Endothelial cell (in vitro differentiated cells): ENCODE measurements around the gene PRDM2. TPM values are rescaled to one million over a fixed set of nuclear protein-coding genes. Genes with fewer than 3 reads are reported as not detected.
"Not testable (repeated sequence)": the region's sequence is repeated elsewhere in the genome, so short reads cannot be mapped to it uniquely, and the experiment has no call there.

ENCODE experiments used
- DNase-seq: peaks from one replicate; pipeline ENCODE4 v3.0.0; 2021; ENCODE audit warnings: low spot score
- H3K27ac Mint-ChIP-seq: one replicate; pipeline ENCODE4 v1.8.0; 2021; ENCODE audit warnings: mixed read lengths, inconsistent platforms; ENCODE audit not compliant: unreplicated experiment
- H3K27me3 Mint-ChIP-seq: one replicate; pipeline ENCODE4 v1.8.0; 2021; ENCODE audit warnings: mild to moderate bottlenecking, moderate library complexity, mixed read lengths, inconsistent platforms; ENCODE audit not compliant: unreplicated experiment
- H3K36me3 Mint-ChIP-seq: one replicate; pipeline ENCODE4 v1.8.0; 2021; ENCODE audit warnings: mild to moderate bottlenecking, low read depth, mixed read lengths, inconsistent platforms; ENCODE audit not compliant: unreplicated experiment
- H3K4me1 Mint-ChIP-seq: one replicate; pipeline ENCODE4 v1.8.0; 2021; ENCODE audit warnings: mild to moderate bottlenecking, mixed read lengths, inconsistent platforms; ENCODE audit not compliant: unreplicated experiment
- H3K4me3 Mint-ChIP-seq: one replicate; pipeline ENCODE4 v1.8.0; 2021; ENCODE audit warnings: mild to moderate bottlenecking, mixed read lengths, inconsistent platforms; ENCODE audit not compliant: unreplicated experiment
- H3K9me3 Mint-ChIP-seq: one replicate; pipeline ENCODE4 v1.8.0; 2021; ENCODE audit warnings: mixed read lengths, inconsistent platforms; ENCODE audit not compliant: unreplicated experiment
- CTCF ChIP-seq: fragments of 200-600 bp; sonication (generic); IDR thresholded peaks from one replicate; pipeline ENCODE4 v1.5.0; 2021; ENCODE audit warnings: antibody characterized with exemption; ENCODE audit not compliant: unreplicated experiment
- total RNA-seq: library from RNA; stranded (reverse); fragmentation: NEBNext Ultra II Directional; extraction: Animal tissue kit (Norgen Biotek cat#: 25700); gene quantifications from one replicate; pipeline ENCODE4 v1.2.1, GENCODE V29; 2021; ENCODE audit not compliant: unreplicated experiment

The PRDM2 gene
- total RNA-seq, 1 donor from 2014 or later = 49.7 TPM

- Mint-ChIP-seq H3K27ac (no peak overlapping the region), H3K9me3 (no peaks in the 10 kb centered on the region), H3K27me3 (no peaks in the 10 kb centered on the region), H3K36me3 (no peaks in the 10 kb centered on the region), H3K4me1 (no peaks in the 10 kb centered on the region), H3K4me3 (no peak overlapping the region)
- TF ChIP-seq CTCF = no peak
- DNase-seq = no peak
These were observed 24.8 kb upstream of the PRDM2 start for GRCh38 chr1:13675151-13675651.

GRCh38 chr1:13677896-13678295 lies 22.1 kb upstream of the PRDM2 start:
- H3K27me3 Mint-ChIP-seq = no peaks in the 10 kb centered on the region
- no peak overlapping the region for H3K4me3 Mint-ChIP-seq
- TF ChIP-seq CTCF = no peak
- no peaks in the 10 kb centered on the region for H3K9me3 Mint-ChIP-seq
- DNase-seq = no peak
- H3K36me3 Mint-ChIP-seq = no peaks in the 10 kb centered on the region
- H3K4me1 Mint-ChIP-seq = no peaks in the 10 kb centered on the region
- H3K27ac Mint-ChIP-seq = no peak overlapping the region

- H3K27me3 Mint-ChIP-seq = no peaks in the 10 kb centered on the region
- no peaks in the 10 kb centered on the region for H3K36me3 Mint-ChIP-seq
- H3K9me3 Mint-ChIP-seq = no peaks in the 10 kb centered on the region
- DNase-seq = no peak
- no peak for TF ChIP-seq CTCF
- H3K4me1 Mint-ChIP-seq = no peaks in the 10 kb centered on the region
- no peak overlapping the region for H3K4me3 Mint-ChIP-seq
- H3K27ac Mint-ChIP-seq = no peak overlapping the region
These were observed 20.3 kb upstream of the PRDM2 start for GRCh38 chr1:13679651-13680050.

GRCh38 chr1:13680609-13681008 lies 19.4 kb upstream of the PRDM2 start:
- not testable (repeated sequence) for DNase-seq, H3K27ac Mint-ChIP-seq, H3K36me3 Mint-ChIP-seq, H3K9me3 Mint-ChIP-seq, H3K4me3 Mint-ChIP-seq, H3K4me1 Mint-ChIP-seq, H3K27me3 Mint-ChIP-seq

GRCh38 chr1:13681921-13682320 lies 18.1 kb upstream of the PRDM2 start:
- Mint-ChIP-seq H3K9me3 (no peaks in the 10 kb centered on the region), H3K4me3 (no peak overlapping the region), H3K4me1 (no peaks in the 10 kb centered on the region), H3K36me3 (no peaks in the 10 kb centered on the region), H3K27ac (no peak overlapping the region), H3K27me3 (no peaks in the 10 kb centered on the region)
- TF ChIP-seq CTCF = no peak
- no peak for DNase-seq

- H3K4me3 Mint-ChIP-seq = no peak overlapping the region
- H3K27ac Mint-ChIP-seq = no peak overlapping the region
- no peak for TF ChIP-seq CTCF
- DNase-seq = no peak
- no peaks in the 10 kb centered on the region for H3K4me1 Mint-ChIP-seq
- H3K9me3 Mint-ChIP-seq = no peaks in the 10 kb centered on the region
- no peaks in the 10 kb centered on the region for H3K36me3 Mint-ChIP-seq
- H3K27me3 Mint-ChIP-seq = no peaks in the 10 kb centered on the region
These were observed 17.5 kb upstream of the PRDM2 start for GRCh38 chr1:13682444-13682843.
